Fibroblast of gingiva (primary cell): ENCODE results near the gene PARVA.
"Not testable (repeated sequence)": the region's sequence is repeated elsewhere in the genome, so short reads cannot be mapped to it uniquely, and the experiment has no call there.

Experiments
- DNase-seq: peaks from one replicate; pipeline ENCODE4 v3.0.0-alpha.2; 2011; ENCODE audit warnings: low read depth

The PARVA gene, protein sequence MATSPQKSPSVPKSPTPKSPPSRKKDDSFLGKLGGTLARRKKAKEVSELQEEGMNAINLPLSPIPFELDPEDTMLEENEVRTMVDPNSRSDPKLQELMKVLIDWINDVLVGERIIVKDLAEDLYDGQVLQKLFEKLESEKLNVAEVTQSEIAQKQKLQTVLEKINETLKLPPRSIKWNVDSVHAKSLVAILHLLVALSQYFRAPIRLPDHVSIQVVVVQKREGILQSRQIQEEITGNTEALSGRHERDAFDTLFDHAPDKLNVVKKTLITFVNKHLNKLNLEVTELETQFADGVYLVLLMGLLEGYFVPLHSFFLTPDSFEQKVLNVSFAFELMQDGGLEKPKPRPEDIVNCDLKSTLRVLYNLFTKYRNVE

DNA sequence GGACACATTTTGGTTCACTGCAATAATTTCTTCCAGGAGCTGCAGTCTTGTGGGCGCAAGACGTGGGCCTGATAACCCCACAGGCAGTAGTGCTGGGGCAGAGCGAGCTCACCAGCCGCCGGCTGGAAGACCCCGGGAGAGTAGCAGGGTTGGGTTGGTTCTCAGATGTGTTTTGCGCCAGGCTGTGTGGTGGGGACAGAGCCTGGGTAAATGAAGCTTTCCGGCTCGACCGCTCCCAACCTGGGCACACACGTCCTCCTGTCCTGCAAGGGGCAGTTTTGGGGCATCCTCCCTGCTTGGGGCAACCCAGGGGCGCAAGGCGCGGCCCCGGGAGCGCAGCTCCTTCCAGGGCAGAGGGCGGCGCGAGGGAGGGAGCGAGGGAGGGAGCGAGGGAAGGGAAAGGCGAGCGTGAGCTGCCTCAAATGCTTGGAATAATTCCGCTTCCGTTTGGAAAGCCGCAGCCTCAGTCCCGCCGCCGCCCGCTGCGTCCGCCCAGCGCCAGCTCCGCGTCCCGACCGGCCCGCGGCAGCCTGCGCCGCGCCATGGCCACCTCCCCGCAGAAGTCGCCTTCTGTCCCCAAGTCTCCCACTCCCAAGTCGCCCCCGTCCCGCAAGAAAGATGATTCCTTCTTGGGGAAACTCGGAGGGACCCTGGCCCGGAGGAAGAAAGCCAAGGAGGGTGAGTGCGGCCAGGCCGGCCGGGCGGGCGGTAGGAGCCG is at the start of gene PARVA:
PARVA (plus strand) TSS at position 466 of the 718 bp plus-strand sequence; CDS start at position 543, 77 bp downstream.
- DNase-seq, result peak; percentile 84

DNA sequence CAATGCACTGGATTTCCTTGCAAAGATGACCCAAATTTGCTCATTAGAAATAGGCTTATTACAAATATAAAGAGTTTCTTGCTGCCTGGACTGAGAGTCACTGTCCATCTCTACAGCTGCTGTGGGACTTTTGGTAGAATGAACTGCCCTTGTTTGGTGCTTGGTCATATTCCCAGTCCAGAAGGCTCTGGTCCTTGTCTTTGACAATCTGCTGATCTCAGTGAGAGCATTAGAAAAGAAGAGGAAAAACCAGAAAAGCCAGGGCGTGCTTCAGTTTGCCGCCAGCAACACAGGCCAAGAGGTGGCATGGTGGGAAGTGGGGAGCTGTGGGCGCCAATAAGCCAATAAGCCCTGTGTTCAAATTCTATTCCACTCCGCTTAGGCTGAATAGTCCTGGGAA is 48.2 kb upstream of the PARVA start:
- no peak for DNase-seq

DNA sequence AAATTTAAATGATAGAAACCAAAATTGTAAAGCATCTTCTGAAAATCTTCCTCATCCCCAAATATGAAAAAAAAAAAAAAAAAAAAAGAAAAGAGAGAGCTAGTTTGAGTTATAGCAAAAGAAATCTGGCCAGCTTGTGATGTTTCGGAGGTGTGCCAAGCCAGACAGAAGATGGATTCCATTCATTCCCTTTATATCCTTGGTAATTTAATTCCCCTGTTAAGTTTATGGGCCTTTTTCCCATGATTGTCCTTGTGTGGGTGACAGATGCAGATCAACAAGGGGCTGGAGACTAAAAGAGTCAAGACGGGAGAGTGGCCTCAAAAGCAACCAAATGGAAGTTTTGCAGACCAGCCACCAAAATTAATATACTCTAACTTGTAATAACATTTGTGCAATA is 47.6 kb upstream of the PARVA start:
- no peak for DNase-seq

DNA sequence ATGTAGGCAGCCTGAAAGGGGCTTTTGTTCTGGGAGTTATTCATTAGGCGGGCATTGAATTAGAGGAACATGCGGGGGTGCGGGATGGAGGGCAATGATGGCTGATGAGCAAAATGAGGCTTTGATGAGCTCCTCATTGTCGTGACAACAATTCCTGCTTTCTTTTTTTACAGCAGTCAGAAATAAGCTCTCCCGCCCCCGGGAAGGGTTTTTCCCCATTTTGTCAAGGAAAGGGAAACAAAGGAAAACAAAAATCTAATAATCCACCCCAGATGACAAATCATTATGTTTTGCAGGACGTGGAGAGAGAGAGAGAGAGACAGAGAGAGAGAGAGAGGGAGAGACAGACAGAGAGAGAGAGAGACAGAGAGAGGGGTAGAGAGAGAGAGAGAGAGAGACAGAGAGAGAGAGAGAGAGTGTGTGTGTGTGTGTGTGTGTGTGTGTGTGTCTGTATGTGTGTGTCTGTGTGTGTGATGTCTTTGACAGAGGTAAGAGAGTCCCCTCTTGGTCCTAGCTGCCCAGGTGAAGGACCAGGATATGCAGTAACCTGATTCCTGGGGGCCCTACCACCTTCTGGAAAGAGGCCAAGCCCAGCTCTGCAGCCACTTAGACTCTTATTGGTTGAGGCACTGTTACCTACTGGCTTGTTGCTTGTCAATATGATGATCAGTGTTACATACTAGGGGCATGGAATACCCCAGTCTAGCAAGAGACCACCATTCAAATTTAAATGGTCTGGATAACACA is 46.7 kb upstream of the PARVA start:
- no peak for DNase-seq

DNA sequence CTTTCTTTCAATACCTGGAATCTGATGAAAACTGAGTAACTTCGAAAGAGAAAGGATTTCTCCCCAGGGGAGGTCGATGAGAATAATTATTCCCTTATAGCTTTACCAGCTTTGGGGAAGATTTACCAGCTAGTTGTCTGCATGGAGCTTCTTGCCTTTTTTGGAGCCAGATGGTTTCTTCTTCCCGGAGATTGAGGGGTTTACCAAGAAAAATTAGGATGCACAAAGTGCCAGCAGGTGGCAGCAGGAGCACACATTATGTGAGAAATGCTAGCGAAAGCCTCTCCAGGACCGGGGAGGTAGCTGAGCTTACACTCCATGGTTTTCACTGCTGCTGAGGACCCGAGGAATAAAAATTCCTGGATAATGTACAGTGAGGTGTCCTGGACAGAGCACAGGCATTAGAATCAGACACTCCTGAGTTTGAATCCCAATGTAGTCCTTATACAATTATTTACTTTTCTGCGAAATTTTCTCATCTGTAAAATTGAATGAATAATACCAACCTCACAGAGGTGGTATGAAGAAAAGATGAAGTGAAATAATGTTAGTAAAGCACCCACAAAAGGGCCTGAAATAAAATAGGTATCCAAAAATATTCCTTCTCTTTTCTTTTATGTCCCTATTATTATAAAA is 46.0 kb upstream of the PARVA start:
- peak; percentile 75 for DNase-seq

DNA sequence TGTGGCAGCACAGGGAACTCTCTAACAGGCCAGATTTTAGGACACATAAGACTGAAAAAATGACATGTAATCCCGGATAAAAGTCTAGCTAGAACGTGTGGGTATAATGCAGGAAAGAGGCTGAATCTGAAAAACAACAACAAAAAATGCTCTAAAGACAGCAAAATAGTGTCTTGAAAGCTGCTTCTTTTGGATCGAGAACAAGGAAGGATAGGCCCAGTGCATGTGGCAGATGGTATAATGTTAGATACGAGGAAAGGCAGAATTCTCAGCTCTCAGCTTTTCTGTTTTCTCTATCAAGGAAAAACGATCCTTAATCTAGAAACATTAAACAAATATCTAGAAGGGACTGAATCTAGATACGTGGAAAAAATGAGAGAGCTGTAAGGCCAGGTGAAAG is 33.8 kb upstream of the PARVA start:
- no peak for DNase-seq

DNA sequence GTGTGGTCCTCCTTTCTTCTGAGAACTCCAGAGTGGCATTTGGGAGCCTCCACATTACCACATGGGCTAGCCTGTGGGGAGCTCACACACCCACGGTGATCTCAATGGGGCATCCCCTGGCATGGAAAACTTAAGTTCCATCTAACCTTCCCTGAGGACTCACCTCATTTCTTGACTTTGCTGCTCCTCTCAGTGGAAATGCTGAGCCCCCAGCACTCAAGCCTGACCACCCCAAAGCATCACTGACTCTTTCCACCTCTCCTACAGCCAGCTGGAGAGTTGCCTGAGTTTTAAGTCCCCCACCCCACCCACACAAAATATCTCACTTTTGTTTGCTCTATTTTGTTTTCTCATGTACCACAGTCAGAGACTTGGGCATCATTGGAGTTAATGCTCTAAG is 23.8 kb upstream of the PARVA start:
- no peak for DNase-seq

DNA sequence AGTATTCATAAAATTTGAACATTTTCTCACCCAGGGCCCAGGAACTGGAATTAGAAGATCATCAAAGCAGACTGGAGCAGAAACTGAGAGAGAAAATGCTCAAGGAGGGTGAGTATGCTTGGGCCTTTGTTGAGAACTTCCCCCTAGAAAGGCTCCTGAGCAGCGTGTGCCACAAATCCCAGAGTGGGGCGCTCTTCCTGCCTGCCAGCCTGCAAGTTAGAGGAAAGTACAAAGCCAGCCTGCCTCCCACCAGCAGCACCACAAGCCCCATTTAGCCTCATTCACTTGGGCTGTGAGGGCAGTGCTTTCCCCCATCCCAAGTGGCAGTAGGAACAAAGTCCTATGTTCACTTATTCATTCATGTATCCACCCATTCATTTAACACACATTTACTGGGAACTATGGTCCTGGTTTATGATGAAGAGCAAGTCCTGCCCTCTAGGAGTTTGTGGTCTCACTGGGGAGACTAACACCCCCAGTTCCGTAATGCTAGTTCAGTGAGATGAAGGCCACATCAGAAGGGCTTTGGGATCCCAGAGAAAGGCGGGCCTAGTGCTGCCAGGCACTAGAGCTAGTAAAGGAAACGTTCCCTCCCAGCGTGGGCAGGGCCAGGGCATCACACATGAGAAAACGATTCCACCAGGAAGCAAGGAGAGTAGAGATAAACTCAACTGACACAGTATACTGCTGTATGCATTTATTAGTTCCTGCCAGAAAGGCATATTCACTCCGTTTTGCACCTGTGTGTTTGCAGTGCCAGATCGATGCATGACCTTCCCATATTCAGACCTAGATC is 22.4 kb upstream of the PARVA start:
- no peak for DNase-seq

DNA sequence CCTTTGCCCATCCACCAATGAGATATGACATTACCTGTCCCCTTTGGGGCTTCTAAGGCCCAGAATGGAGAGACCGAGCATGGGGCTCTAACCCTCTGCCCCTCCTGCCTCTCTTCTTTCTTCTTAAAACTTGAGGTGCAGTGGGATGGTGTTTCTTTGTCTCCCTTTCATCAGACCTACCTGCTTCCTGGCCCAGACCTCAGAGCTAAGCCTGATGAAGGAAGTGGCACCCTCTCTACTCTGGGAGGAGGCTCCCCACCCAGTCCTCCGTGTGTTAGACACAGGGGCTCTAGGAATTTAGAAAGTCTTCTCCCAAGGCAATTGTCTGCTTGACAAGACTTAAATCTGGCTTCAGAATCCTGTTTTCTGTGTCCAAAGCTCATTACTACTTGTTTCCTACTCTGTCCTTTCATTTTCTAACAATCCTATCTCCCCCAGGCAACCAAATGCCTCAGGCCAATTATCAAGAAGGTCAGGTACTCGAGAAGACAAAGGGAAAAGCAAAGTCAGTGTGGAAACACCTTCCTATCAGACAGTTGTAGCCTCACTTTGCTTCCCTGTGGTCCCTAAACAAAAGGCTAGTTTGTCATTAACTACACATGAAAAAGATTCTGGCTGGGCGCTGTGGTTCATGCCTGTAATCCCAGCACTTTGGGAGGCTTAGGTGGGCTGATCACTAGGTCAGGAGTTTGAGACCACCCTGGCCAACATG is 20.3 kb upstream of the PARVA start:
- no peak for DNase-seq

DNA sequence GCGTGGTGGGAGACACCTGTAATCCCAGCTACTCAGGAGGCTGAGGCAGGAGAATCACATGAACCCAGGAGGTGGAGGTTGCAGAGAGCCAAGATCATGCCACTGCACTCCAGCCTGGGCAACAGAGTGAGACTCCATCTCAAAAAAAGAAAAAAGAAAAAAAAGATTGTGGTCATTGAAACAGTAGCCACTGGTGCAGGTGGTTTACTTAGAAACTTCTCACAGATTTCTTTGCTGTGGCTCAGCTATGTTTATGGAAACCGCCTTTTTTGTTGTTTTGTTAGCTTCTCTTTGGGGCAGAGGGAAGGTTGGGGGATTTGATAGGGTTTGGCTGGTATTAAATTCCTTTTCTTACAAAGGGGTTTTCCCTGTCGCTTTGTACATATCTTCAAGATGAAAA is 19.7 kb upstream of the PARVA start:
- not testable (repeated sequence) for DNase-seq

DNA sequence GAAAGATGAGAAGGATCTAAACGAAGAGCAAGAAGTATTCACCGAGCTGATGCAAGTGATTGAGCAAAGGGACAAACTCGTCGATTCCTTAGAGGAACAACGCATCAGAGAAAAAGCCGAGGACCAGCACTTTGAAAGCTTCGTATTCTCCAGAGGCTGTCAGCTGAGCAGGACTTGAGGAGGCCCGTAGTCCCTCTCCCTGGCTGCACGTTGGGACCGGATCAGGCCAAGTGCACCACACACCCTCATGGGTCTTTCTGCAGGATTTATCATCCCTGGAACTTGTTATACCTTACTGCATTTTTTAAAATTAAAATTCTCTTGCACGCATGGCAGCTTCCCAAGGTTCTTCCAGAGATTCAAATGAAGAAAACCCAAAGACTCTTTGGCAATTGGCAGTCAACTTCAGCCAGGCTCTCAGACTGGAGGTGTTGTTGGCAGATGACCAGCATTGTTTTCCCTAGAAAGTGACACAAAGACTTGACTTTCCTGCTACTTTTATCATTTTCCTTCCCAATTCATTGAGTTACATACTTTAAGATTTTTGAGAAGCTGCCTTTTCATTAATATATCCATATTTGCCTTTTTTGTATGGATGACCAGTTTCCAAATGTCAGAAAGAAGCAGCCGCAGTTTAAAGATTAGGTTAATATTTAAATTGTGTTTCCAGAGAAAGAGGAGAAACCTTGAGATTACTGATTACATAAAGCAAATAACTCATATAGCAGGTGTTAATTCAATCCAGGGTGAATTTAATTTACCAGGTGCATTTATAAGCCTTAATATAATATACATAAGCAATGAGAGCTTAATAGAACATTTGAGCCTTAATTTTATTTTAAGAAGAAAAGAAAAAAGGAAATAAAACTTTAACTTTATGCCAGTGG is 18.8 kb upstream of the PARVA start:
- no peak for DNase-seq

DNA sequence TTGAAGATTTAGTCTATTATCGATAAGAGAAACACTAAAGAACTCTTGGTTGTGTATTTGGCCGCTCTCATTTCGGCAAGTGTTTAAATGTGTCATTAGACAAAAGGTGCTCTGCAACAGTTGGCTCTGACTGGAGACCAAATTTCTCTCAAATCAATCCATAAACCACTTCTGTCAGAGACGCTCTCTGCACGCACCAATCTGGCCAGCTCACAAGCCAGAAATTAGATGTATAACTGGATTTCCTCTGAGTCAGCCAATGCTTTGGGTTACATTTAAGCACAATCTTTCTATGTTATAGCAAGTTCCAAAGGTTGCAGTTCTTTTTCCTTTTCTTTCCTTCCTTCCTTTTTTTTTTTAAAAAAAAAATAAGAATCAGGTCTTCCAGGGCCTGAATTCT is 17.6 kb upstream of the PARVA start:
- no peak for DNase-seq

DNA sequence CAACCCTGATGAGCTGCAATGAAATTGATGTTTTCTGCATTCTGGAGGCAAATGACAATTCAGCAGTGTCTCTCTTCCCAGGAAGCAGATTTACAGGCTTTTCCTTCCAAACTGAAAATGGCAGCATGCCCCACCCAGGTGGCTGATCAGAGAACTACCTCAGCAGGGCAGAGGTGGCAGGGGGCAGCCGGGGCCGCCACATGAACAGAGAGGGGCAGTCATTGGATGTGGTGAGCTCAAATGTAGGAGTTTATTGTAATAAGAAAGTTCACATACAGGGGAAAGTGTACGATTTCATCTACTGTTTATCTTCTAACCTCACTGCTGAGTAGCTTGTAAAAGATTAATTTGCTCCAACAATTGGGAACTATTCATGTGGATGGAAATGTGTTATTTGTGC is 15.7 kb upstream of the PARVA start:
- no peak for DNase-seq

DNA sequence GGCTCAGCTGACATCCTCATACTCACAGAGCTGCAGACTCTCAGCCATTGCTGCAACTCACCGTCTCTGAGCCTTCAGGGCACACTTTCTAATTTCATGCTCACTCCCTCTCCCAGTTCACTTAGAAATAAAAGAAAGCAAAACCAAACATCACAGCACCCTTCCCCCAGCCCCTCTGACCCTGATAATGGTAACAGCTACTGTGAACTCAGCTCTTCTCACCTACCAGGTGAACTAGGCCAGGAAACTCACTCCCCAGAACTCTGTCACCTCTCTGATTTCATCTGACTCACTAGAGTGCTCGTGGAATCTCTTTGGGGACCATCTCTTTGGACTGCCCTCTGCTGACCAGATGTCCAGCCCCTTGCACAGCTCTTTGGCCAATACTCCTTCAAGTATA is 14.5 kb upstream of the PARVA start:
- DNase-seq, result no peak

DNA sequence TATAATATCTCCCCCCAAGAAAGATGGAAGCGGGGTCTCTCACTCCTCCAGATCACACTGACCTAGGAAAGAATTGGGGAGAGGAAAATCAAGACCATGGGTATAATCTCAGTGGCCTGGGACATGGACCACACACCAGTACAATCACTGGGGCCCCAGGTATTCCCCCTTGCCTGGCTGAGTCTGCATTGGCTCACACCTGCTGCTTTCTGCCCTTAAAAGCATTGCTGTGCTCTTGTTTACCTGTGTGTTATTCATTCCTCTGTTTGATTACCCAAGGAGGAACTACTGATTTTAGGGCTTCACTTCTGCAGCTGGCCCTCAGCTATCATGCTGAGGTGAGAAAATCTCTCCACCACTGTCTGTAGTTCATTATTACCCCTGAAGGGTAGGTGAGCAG is 14.0 kb upstream of the PARVA start:
- DNase-seq, result no peak

DNA sequence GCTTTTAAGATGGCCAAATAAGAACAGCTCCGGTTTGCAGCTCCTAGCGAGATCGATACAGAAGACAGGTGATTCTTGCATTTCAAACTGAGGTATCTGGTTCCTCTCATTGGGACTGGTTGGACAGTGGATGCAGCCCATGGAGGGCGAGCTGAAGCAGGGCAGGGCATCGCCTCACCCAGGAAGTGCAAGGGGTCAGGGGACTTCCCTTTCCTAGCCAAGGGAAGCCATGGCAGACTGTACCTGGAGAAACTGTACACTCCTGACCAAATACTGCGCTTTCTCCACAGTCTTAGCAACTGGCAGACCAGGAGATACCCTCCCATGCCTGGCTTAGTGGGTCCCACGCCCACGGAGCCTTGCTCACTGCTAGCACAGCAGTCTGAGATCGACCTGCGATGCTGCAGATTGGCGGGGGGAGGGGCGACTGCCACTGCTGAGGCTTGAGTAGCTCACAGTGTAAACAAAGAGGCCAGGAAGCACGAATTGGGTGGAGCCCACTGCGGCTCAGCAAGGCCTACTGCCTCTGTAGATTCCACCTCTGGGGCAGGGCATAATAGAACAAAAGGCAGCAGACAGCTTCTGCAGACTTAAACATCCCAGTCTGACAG is 11.3 kb upstream of the PARVA start:
- DNase-seq, result not testable (repeated sequence)

DNA sequence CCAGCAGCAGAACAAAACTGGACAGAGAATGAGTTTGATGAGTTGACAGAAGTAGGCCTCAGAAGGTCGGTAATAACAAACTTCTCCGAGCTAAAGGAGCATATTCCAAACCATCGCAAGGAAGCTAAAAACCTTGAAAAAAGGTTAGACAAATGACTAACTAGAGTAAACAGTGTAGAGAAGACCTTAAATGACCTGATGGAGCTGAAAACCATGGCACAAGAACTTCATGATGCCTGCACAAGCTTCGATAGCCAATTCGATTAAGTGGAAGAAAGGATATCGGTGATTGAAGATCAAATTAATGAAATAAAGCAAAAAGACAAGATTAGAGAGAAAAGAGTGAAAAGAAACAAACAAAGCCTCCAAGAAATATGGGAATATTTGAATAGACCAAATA is 10.3 kb upstream of the PARVA start:
- not testable (repeated sequence) for DNase-seq

DNA sequence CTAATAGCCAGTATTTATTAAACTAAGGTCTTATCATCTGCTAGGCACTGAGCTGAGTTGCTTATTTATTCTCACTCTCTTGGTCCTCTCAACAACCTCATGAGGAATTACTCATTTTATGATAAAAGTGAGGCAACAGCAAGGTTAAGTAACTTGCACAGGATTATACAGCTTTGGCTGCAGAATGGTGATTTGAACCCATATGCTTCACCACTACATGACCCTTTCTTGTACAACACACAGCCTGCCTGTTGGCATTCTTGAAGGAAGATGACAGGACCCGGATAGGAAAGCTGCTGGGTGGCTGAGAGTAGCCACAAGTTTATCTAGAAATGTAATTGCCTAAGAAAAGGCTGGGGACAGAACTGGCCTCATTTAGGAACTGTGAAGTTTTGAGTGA is 5.3 kb upstream of the PARVA start:
- no peak for DNase-seq

DNA sequence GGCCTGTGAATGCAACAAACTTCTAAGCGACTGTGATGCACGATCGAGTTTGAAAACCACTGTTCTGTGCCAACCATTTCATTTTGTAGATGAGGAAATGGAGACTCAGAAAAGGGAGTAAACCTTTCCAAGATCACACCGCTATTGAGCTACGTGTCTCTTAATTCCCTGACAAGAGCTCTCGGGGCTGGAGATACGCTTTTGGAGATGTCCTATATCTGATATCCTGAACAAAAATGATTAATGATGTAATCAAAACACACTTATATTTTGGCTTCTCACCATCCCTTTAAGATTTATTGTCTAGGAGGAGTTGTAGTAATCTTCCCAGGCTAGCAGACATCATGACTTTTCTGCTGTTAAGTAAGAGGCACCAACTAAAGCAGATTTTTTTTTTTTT is 1.7 kb upstream of the PARVA start:
- no peak for DNase-seq
